Duodenal mucosa (tissue), 2 donors: ENCODE data around the gene FBXL14.

Experiments
- H3K27ac ChIP-seq: one replicate; pipeline ENCODE4 v1.7.0; 2013; ENCODE audit warnings: low read depth, low read length
- H3K27me3 ChIP-seq, 2 donors: one replicate each; pipeline ENCODE4 v1.7.0; 2013; ENCODE audit warnings: low read length in 2 of 2, control low read depth in 1 of 2; ENCODE audit not compliant: insufficient read depth in 2 of 2, control insufficient read depth in 1 of 2
- H3K36me3 ChIP-seq, 2 donors: one replicate each; pipeline ENCODE4 v1.7.0; 2013; ENCODE audit warnings: low read length in 2 of 2, control low read depth in 1 of 2; ENCODE audit not compliant: insufficient read depth in 2 of 2, control insufficient read depth in 1 of 2
- H3K4me1 ChIP-seq, 2 donors: one replicate each; pipeline ENCODE4 v1.7.0; 2013; ENCODE audit warnings: low read length in 2 of 2, control low read depth in 1 of 2; ENCODE audit not compliant: insufficient read depth in 2 of 2, control insufficient read depth in 1 of 2
- H3K4me3 ChIP-seq, 2 donors: one replicate each; pipeline ENCODE4 v1.7.0; 2013; ENCODE audit warnings: low read length in 2 of 2, low read depth in 1 of 2
- H3K9ac ChIP-seq, 2 donors: one replicate each; pipeline ENCODE4 v1.7.0; 2013; ENCODE audit warnings: low read length in 2 of 2, low read depth in 1 of 2
- H3K9me3 ChIP-seq, 2 donors: one replicate each; pipeline ENCODE4 v1.7.0; 2013; ENCODE audit warnings: low read length in 2 of 2, control low read depth in 1 of 2; ENCODE audit not compliant: control insufficient read depth in 1 of 2

The FBXL14 gene

DNA sequence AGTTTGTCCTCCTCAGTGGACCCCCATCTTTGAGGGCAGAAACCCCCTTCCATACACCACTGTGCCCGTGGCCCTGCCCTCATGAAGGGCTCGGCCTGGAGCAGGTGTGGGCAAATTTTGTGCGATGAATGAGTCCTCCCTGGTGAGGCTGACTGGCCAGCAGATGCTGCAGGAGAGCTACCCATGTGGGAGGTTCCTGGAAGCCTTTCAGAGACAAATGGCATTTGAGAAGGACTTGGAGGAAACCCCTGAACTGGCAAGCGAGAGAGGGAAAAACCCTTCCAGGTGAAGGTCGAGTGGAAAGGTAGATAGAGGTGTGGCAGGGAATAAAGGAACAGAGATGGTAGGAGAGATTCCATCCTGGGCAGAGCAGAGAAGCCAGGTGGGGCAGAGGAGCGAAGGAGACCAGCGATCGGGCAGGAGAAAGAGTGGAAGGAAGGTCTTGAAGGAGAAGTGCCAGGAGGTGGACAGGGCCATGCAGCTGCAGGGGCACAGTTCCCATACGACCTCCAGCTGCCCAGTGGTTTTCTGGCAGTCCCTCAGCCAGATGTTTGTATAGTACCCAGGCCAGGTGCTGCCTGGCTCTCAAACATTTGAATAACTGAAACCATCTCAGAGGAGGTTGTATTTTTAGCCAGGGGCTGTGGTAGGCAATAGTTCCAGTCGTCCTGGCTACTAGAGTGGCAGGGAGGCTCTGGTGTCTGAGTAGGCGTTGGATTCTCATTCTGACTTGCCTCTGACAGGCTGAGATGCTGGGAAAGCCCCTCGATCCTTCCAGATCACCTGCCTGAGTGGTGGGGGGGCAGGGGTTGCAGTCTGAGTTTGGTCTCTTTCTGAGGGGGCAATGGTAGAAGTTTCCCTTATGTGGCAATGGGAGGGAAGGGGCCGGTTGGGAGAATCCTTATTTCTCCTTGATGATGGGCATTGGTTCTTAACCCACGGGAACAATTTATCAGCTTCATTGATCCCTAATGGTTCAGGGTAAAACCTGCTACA is 40.1 kb downstream of the FBXL14 start:
- H3K27ac ChIP-seq: no peak overlapping the region

GRCh38 chr12:1553536-1553935 is 40.8 kb downstream of the FBXL14 start:
- Histone ChIP-seq H3K9me3 (no peaks in the 10 kb centered on the region), H3K9ac (no peak overlapping the region), H3K4me3 (no peak overlapping the region), H3K4me1 (no peaks in the 10 kb centered on the region), H3K27me3 (no peaks in the 10 kb centered on the region), H3K36me3 (no peaks in the 10 kb centered on the region), H3K27ac (no peak overlapping the region)

More for the DNA sequence above, 40.1 kb downstream of the FBXL14 start:
- no peaks in the 10 kb centered on the region for H3K9me3 ChIP-seq
- no peak overlapping the region for H3K9ac ChIP-seq
- no peak overlapping the region for H3K4me3 ChIP-seq
- no peaks in the 10 kb centered on the region for H3K36me3 ChIP-seq
- no peaks in the 10 kb centered on the region for H3K27me3 ChIP-seq
- no peaks in the 10 kb centered on the region for H3K4me1 ChIP-seq

GRCh38 chr12:1552911-1553491 is 41.4 kb downstream of the FBXL14 start:
- Histone ChIP-seq H3K27me3 (no peaks in the 10 kb centered on the region), H3K4me1 (no peaks in the 10 kb centered on the region), H3K9me3 (no peaks in the 10 kb centered on the region), H3K36me3 (no peaks in the 10 kb centered on the region), H3K4me3 (no peak overlapping the region), H3K9ac (no peak overlapping the region), H3K27ac (no peak overlapping the region)

DNA sequence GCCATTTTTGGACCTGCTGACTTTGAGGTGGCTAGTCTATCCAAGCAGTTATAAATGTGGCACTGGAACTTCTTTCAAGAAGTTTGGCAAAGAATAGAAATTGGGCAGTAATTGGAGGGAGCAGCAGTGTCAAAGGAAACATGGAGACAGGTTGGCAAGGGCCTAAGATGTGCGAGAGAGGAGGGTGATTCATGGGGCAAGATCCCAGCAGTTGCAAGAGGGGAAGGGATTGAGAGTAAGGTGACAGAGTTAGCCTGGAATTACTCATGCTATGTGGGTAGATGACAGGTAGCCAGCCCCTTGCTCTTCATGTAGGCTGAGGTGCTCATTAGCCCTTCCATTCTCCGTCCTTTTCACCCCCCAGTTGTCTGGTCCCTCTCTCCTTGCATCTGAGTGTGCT is 42.2 kb downstream of the FBXL14 start:
- Histone ChIP-seq H3K9me3 (no peaks in the 10 kb centered on the region), H3K27ac (no peak overlapping the region), H3K36me3 (no peaks in the 10 kb centered on the region), H3K27me3 (no peaks in the 10 kb centered on the region), H3K4me1 (no peaks in the 10 kb centered on the region), H3K4me3 (no peak overlapping the region), H3K9ac (no peak overlapping the region)

DNA sequence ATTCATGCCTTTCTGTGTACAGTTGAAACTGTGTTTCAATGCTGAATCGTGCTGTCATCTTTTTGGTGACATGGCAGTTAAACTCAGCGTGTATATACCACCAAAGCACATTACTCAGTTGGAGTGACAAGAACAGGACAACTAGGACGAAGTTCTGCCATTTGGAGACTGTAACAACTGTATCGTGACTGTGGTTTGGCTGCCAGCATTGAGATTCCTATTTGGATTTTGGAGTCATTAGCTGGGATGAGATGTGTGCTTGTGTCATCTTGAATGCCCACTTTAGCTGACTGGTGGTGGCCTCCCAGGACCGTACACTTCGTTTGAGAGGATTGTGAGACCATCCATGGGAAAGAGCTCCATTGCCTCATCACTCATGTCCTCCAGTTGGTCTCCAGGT is 42.9 kb downstream of the FBXL14 start:
- H3K9me3 ChIP-seq: no peaks in the 10 kb centered on the region
- no peak overlapping the region for H3K4me3 ChIP-seq
- H3K27ac ChIP-seq: no peak overlapping the region
- H3K27me3 ChIP-seq: no peaks in the 10 kb centered on the region
- H3K36me3 ChIP-seq: no peaks in the 10 kb centered on the region
- H3K4me1 ChIP-seq: no peaks in the 10 kb centered on the region
- H3K9ac ChIP-seq: no peak overlapping the region

GRCh38 chr12:1546931-1547640 is 47.3 kb downstream of the FBXL14 start:
- no peaks in the 10 kb centered on the region for H3K4me1 ChIP-seq
- H3K27ac ChIP-seq: no peak overlapping the region
- H3K4me3 ChIP-seq: no peak overlapping the region

DNA sequence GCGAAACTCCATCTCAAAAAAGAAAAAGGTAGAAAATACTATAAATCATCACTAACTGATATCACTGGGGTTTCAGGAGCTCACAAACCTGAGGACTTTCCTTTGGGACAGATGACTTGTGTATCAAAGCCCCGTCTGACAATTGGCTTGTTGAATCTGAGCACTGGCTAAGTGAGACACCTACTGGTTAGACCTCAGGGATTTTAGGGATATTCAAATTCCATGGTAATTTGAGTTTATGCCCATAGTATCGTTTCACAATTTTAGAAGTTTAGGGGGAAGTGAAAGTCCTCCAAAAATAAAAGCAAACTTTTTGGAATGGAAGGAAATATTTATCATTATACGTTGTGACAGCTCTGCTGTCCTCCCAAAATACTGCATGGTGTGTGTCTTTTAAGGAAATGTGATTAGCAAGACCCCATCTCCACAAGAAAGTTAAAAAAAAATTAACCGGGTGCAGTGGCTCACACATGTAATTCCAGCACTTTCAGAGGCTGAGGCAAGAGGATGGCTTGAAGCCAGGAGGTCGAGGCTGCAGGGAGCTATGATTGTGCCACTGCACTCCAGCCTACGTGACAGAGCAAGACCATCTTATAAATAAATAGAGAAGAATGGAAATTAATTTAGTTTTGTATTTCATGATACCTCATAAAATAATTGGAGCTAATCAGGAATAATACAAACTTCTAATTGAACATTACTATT is 49.2 kb downstream of the FBXL14 start:
- no peaks in the 10 kb centered on the region for H3K36me3 ChIP-seq
- H3K9me3 ChIP-seq: no peaks in the 10 kb centered on the region
- no peak overlapping the region for H3K9ac ChIP-seq

More at GRCh38 chr12:1546931-1547640, 47.3 kb downstream of the FBXL14 start:
- no peak overlapping the region for H3K9ac ChIP-seq
- no peaks in the 10 kb centered on the region for H3K36me3 ChIP-seq
- H3K9me3 ChIP-seq: no peaks in the 10 kb centered on the region
- H3K27me3 ChIP-seq: peaks cover 0 to 2% of the 10 kb centered on the region in 2 donors

DNA sequence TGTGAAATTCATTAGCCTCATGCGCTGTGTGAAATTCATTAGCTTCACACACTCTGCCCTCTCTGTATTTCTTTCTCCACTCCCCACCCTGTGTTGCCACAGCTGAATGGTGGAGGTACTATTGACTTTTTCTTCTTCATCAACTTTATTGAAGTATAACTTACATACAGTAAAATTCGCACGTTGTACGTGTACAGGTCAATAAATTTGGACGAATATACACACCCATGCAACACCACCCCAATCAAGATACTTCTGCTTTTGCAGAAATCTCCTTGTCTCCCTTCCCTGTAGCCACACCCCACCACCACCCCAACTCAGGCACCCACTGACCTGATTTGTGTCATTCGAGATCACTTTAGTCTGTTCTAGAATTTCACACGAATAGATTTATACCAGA is 51.8 kb downstream of the FBXL14 start:
- Histone ChIP-seq H3K4me1 (no peaks in the 10 kb centered on the region), H3K27ac (no peak overlapping the region), H3K9me3 (no peaks in the 10 kb centered on the region), H3K36me3 (no peaks in the 10 kb centered on the region), H3K9ac (no peak overlapping the region), H3K27me3 (peaks cover 10 to 13% of the 10 kb centered on the region in 2 donors), H3K4me3 (no peak overlapping the region)

More for the DNA sequence above, 49.2 kb downstream of the FBXL14 start:
- Histone ChIP-seq H3K27me3 (peaks cover 0 to 2% of the 10 kb centered on the region in 2 donors), H3K27ac (no peak overlapping the region), H3K4me1 (no peaks in the 10 kb centered on the region), H3K4me3 (no peak overlapping the region)

DNA sequence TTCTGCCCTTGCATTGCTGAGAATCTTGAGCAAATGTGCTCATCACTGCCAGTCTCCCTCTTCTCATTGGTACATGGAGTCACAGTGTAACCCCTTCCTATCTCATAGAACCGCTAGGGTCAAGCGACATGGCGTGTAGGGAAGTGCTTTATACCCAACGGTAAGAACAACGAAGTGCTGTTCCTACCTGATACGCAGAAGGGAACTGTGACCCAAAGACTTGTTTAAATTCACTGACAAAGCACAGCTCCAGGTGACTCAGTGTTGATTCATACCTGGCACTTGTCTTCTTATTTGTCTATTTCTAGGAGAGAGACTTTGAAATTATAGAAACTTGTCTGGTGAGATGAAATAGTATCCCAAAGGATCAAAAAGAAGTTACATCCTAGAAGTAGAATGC is 53.7 kb downstream of the FBXL14 start:
- Histone ChIP-seq H3K9ac (no peak overlapping the region), H3K4me3 (no peak overlapping the region), H3K27me3 (peaks cover 16 to 22% of the 10 kb centered on the region in 2 donors), H3K9me3 (no peaks in the 10 kb centered on the region), H3K27ac (no peak overlapping the region), H3K36me3 (no peaks in the 10 kb centered on the region), H3K4me1 (no peaks in the 10 kb centered on the region)
